NCI-H2107 treated with DMSO at 0.1 percent for 48 hours (cell line): ENCODE measurements around the gene TRIM38.

Source experiments
- DNase-seq: peaks from one replicate; lab custom pipeline; 2025; ENCODE audit not compliant: unreplicated experiment; lab: John Stamatoyannopoulos, UW

Gene TRIM38

DNA sequence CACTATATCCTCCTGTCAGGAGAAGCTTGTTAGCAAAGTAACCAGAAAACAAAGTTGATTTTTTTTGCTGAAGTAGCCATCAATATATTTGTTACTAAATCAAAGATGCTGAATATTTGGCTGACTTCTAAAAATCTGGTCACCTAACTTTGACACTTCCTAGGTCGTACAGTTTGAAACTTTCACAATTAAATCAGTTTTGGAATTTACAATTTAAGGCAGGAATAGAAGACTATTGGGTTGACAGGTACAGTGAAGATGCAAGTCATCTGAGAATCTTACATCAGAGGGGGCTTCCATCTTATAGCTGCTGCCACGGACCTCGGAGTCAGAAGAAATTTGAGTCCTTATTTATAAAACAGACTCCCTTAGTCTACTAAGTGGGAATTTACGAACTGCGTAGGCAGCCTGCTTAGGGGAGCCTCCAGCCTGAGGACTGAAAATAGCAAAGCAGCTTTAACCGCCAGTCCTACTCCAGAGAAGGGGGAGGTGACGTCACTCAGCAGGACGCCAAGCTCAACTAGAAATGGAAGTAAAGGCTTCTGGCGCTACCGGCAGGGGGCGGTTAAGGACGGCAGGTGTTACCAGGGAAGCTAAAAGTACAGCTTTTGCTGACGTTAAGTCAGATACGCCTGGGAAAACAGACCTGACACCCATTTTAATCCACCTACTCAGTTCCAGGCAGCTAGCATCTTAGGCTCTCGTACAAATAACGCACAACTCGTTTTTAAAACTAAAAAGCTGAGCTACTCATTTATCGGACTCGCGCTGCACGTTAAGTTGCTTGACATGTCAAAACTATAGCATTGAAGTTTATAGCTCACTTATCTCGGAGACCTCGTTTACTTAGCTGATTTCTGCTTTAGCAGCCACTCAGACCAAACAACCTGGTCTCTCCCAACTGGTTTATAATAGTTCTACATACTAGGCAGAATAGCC is 63.6 kb downstream of the TRIM38 start:
- DNase-seq: peak; percentile 83

DNA sequence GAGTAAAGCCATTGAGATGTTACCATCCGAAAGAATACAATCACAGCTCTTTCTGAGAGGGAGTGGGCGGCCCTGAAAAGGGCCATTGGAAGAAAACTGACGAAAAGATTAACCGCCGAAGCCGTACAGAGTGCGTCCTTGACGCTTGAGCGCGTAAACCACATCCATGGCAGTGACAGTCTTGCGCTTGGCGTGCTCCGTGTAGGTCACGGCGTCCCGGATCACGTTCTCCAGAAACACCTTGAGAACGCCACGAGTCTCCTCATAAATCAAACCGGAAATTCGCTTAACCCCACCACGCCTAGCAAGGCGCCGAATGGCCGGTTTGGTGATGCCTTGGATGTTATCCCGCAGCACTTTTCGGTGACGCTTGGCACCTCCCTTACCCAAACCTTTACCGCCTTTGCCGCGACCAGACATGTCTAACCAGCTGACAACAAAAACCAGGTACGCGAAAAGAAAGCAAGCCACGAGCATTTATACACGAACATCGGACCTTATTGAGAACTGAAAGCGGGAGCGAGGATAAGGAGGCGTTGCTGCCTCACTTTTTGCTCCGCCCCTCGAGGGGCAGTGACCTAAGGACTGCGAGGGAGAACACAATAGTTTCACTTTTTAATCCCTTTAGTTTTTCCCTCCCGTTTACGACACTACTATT is 64.4 kb downstream of the TRIM38 start:
- DNase-seq: peak; percentile 70

GRCh38 chr6:26027491-26028211 is 65.0 kb downstream of the TRIM38 start:
- no peak for DNase-seq

DNA sequence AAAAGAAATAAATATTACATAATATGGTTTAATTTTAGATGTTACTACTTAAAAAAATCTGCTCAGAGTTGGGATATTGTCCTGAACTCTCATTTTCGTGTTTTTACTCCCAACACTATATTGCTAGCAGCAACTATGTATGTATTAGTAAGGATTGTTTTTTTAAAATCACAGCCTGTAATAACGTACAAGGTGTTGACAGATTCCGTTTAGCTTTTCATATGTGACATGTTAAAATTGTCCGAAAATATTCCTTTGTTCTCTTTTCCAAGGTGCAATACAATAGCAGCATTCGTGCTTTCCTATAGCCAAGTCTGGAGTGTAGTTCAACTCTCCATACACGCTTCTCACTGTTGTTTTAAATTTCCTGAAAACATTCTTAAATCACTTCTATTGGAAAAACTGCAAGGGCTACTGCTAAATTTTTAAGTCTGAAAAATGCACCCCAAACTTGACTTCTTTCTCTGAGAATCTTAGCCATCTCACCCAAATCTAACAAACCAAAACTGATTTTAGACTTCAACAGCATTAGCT is 65.7 kb downstream of the TRIM38 start:
- no peak for DNase-seq

DNA sequence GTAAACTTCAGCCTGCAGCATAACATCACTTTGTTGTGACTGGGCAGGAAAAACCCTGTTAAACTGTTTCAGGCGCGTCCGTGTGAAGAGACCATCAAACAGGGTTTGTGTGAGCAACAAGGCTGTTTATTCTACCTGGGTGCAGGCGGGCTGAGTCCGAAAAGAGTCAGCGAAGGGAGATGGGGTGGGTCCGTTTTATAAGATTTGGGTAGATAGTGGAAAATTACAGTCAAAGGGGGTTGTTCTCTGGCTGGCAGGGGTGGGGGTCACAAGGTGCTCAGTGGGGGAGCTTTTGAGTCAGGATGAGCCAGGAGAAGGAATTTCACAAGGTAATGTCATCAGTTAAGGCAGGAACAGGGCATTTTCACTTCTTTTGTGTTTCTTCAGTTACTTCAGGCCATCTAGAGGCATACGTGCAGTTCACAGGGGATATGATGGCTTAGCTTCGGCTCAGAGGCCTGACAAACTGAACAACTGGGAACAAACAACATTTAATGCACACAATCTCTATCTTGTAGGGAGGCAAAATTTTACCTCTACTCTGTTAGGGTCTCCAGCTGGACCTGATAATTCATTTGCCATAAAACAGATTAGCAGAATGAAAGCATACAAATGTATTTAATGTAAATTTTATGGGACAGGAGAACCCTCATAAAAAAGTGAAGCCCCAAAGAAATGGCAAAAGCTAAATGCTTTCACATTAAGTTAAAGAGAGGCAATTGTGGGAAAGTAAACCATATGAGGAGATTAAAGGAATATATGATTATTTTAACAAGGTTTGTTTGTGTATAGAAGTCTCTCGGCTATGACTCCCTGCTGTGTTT is 66.4 kb downstream of the TRIM38 start:
- no peak for DNase-seq

DNA sequence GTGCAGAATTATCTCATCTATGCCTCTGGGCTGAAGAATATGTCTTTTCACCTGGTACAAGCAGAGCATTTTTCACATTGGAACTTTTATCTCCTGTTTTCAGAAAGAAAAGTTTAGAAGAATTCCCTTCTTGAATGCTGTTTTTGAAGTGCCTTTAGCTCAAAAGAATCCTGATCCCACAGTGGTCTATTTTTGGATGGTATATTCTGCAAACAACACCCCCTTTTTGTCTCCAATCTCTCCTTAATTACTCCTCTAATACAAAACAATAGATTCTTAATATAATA is 66.9 kb downstream of the TRIM38 start:
- DNase-seq: no peak

GRCh38 chr6:26029857-26030653 is 67.5 kb downstream of the TRIM38 start:
- no peak for DNase-seq

- DNase-seq: no peak
These were observed 68.1 kb downstream of the TRIM38 start for GRCh38 chr6:26030716-26031115.

DNA sequence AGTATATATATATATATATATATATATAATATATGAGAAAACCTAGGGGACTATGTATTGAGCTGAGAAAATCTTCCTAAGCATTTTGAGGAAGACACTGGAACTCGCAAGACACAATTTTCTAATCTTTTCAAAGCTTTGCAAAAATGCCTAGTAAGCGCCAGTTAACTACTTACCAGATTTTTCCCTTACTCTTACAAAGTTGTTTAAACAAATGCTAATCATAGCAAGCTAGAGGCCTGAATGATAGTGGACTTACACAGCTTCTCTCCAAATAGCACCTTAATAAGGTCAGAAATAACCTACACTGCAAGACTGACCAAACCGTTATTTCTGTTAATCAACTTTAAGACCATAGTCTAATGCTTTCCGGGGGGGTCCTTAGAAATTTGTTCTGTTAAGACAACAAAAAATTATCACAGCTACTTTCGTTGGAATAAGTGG is 68.6 kb downstream of the TRIM38 start:
- DNase-seq: no peak

DNA sequence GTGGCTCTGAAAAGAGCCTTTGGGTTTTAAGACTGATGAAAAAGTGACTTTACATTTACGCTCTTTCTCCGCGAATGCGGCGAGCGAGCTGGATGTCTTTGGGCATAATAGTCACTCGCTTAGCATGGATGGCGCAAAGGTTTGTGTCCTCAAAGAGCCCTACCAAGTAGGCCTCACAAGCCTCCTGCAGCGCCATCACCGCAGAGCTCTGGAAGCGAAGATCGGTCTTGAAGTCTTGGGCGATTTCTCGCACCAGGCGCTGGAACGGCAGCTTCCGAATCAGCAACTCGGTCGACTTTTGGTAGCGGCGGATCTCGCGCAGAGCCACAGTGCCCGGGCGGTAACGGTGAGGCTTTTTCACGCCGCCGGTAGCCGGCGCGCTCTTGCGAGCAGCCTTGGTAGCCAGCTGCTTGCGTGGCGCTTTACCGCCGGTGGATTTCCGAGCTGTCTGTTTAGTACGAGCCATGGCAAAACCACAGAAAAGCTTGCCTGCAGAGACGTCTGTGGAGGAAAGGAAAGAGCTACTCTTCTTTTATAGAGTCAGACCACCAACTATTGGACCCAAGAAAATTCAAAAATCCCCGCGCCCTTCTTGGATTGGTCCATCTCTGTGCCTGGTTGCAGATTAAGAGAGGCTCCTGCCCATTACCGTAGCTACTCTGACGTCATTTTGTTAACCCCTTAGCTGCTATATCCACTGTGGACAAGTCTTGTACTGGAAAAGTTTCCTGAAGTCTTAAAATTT is 69.2 kb downstream of the TRIM38 start:
- DNase-seq: peak; percentile 81

GRCh38 chr6:26032340-26033084 is 69.9 kb downstream of the TRIM38 start:
- DNase-seq: peak; percentile 24

- DNase-seq: peak; percentile 20
These were observed 70.7 kb downstream of the TRIM38 start for GRCh38 chr6:26033085-26033940.

GRCh38 chr6:26033941-26034354 is 71.3 kb downstream of the TRIM38 start:
- no peak for DNase-seq

DNA sequence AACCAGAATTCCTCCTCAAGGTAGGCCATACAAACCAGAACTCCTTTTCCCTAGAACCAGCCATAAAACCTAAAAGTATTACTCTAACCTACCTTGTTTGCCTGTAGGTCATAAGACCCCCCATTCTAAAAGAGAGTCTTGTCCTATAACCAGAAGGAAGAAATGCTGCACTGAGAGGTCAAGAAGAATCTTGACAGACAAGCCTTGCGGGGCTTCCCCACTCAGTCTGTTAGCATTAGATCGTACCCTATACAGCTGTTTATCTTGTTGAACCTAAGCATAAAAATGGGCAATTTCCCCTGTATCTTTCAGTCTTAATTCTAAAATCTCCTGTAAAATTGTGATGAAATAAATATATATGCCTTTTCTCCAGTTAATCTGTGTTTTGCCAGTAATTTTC is 72.3 kb downstream of the TRIM38 start:
- no peak for DNase-seq
